Naive thymus-derived CD4-positive, alpha-beta T cell (primary cell): ENCODE data around the gene CCDC181. TPM values are rescaled to one million over a fixed set of nuclear protein-coding genes. Genes with fewer than 3 reads are reported as not detected.

Experiments used
- ATAC-seq: fragments of 150-1000 bp; cut with Tn5 transposase; 2 replicates; pipeline ENCODE4 v1.10.0; 2021; ENCODE audit warnings: mild to moderate bottlenecking, moderate library complexity
- CTCF ChIA-PET: fragments of 350-600 bp; sonication (Branson Sonifier 250); formaldehyde crosslinking; loops from one replicate; lab custom pipeline; 2021; ENCODE audit warnings: antibody characterized with exemption; lab: Charles Lee
- POLR2A ChIA-PET: fragments of 350-600 bp; sonication (Branson Sonifier 250); formaldehyde crosslinking; loops from one replicate; lab custom pipeline; 2021; ENCODE audit warnings: antibody characterized with exemption, inconsistent platforms; lab: Charles Lee
- DNase-seq, 9 donors: peaks; one replicate each; pipeline versions ENCODE4 v3.0.0 to v3.0.0-alpha.2; 2020 to 2022; ENCODE audit warnings: mixed read lengths in 1 of 9
- H3K27ac ChIP-seq: one replicate; pipeline ENCODE4 v1.7.0; 2013; ENCODE audit warnings: mild to moderate bottlenecking, low read depth, low read length, moderate library complexity
- H3K27me3 ChIP-seq, 2 donors: one replicate each; pipeline ENCODE4 v1.7.0; 2013; ENCODE audit warnings: low read length in 2 of 2, mild to moderate bottlenecking in 2 of 2, moderate library complexity in 2 of 2; ENCODE audit not compliant: control insufficient read depth in 2 of 2, insufficient read depth in 2 of 2
- H3K36me3 ChIP-seq, 3 experiments: 1 replicate in 2 of 3; 2 replicates in 1 of 3; pipeline ENCODE4 v1.7.0; 2013; ENCODE audit warnings: low read length in 3 of 3, mild to moderate bottlenecking in 3 of 3, moderate library complexity in 1 of 3; ENCODE audit not compliant: insufficient read depth in 3 of 3, control insufficient read depth in 2 of 3
- H3K4me1 ChIP-seq, 2 donors: one replicate each; pipeline ENCODE4 v1.7.0; 2013; ENCODE audit warnings: low read length in 2 of 2, mild to moderate bottlenecking in 2 of 2, moderate library complexity in 1 of 2; ENCODE audit not compliant: control insufficient read depth in 2 of 2, insufficient read depth in 2 of 2
- H3K4me3 ChIP-seq: 2 replicates; pipeline ENCODE4 v1.7.0; 2013; ENCODE audit warnings: mild to moderate bottlenecking, low read length
- H3K9me3 ChIP-seq, 3 experiments: 1 replicate in 2 of 3; 2 replicates in 1 of 3; pipeline ENCODE4 v1.7.0; 2013; ENCODE audit warnings: low read length in 3 of 3; ENCODE audit not compliant: control insufficient read depth in 2 of 3
- H3K27ac Mint-ChIP-seq, 9 donors: one replicate each; pipeline ENCODE4 v1.8.0; 2020 to 2022; ENCODE audit warnings: mixed read lengths in 9 of 9, mild to moderate bottlenecking in 8 of 9, moderate library complexity in 5 of 9, inconsistent platforms in 2 of 9
- H3K27me3 Mint-ChIP-seq, 5 donors: one replicate each; pipeline ENCODE4 v1.8.0; 2021 to 2022; ENCODE audit warnings: mixed read lengths in 5 of 5, mild to moderate bottlenecking in 1 of 5
- H3K36me3 Mint-ChIP-seq, 5 donors: one replicate each; pipeline ENCODE4 v1.8.0; 2020 to 2022; ENCODE audit warnings: mixed read lengths in 5 of 5, mild to moderate bottlenecking in 3 of 5, inconsistent platforms in 1 of 5
- H3K4me1 Mint-ChIP-seq, 7 donors: one replicate each; pipeline ENCODE4 v1.8.0; 2020 to 2022; ENCODE audit warnings: mixed read lengths in 7 of 7, mild to moderate bottlenecking in 3 of 7, inconsistent platforms in 1 of 7
- H3K4me3 Mint-ChIP-seq, 10 donors: one replicate each; pipeline ENCODE4 v1.8.0; 2020 to 2022; ENCODE audit warnings: mild to moderate bottlenecking in 10 of 10, mixed read lengths in 10 of 10, moderate library complexity in 6 of 10, inconsistent platforms in 2 of 10
- H3K9me3 Mint-ChIP-seq, 11 donors: one replicate each; pipeline ENCODE4 v1.8.0; 2020 to 2022; ENCODE audit warnings: mixed read lengths in 11 of 11, mild to moderate bottlenecking in 4 of 11, inconsistent platforms in 1 of 11, moderate library complexity in 1 of 11
- intact Hi-C, 2 donors: fragments of 100-400 bp; cut with micrococcal nuclease; formaldehyde crosslinking; loops; one replicate each; pipeline ENCODE4 v1.15.1; 2023
- polyA plus RNA-seq, 2 donors: library from polyadenylated mRNA; unstranded; fragments of 300-500 nt; fragmentation: Illumina TruSeq; gene quantifications; one replicate each; pipeline ENCODE4 v1.2.3, GENCODE V29; 2021
- total RNA-seq, 6 experiments: library from RNA in 5 of 6; stranded (reverse) in 5 of 6; gene quantifications; 1 replicate in 5 of 6; 2 replicates in 1 of 6; pipeline ENCODE4 v1.2.3 and lab custom pipeline; 2021 to 2026

CCDC181 gene
- total and polyA plus RNA-seq, 7 experiments from 2014 or later, result not detected

DNA sequence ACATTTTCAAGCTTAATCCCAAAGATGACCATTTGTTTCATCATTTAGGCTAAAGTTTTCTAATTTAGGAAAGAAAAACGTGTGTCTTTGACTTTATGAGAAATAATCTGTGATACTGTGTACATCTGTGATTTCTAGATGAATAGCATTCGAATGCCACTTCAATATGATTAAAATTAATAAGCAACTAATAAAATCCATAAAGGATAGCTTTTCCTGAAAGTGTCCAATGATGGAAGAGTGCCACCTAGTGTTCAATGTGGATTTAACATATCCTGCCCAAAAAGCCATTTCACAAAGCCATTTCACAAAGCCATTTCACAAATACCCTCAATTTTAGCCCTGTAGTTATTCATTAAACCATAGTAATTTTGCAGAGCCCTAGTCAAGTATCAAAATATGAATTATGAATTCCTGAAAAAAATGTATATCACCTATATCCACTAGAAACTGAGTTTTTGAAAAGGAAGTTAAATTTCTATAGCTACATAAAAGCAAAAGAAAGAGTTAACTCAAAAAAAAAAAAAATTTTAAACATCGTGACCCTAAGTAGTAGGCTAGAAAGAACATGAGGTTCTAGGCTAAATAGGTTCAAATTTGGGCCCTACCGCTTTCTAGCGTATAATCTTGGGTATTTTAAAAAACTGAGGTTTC lies 78.8 kb downstream of the CCDC181 start:
- no peaks in the 10 kb centered on the region for H3K9me3 ChIP-seq
- no peaks in the 10 kb centered on the region for H3K27me3 ChIP-seq
- ATAC-seq (peak; percentile 60), DNase-seq (peak in 7 of 9 donors; percentile 12 to 56 (median 39))
- H3K4me1 ChIP-seq, result no peaks in the 10 kb centered on the region
- CTCF ChIA-PET, result interaction anchor here (0.7 to 5.4 kb wide), 16 partner anchors 11 to 1008 kb away, joined by 3 to 78 read pairs (median 4); partner anchors contain the start of gene BLZF1
- H3K27ac ChIP-seq, result no peak overlapping the region
- H3K36me3 Mint-ChIP-seq, result peaks cover 0 to 15% (median 4%) of the 10 kb centered on the region in 5 donors
- no peak overlapping the region for H3K27ac Mint-ChIP-seq
- H3K36me3 ChIP-seq, result no peaks in the 10 kb centered on the region
- no peak overlapping the region for H3K4me3 ChIP-seq
- intact Hi-C loops, result loop anchor here (1.0 to 5.0 kb wide), 6 partner anchors 241 to 1113 kb away; partner anchors contain the start of gene ATP1B1 (in 1 of the 2)
- no peaks in the 10 kb centered on the region for H3K9me3 Mint-ChIP-seq
- no peak overlapping the region for H3K4me3 Mint-ChIP-seq
- POLR2A ChIA-PET, result interaction anchor here (0.7 kb wide), 1 partner anchor 1113 kb away, joined by 3 read pairs; no protein-coding TSS in a partner anchor
- H3K4me1 Mint-ChIP-seq, result peaks cover 0 to 18% (median 8%) of the 10 kb centered on the region in 7 donors
- H3K27me3 Mint-ChIP-seq, result peaks cover 0 to 3% (median 0%) of the 10 kb centered on the region in 5 donors

DNA sequence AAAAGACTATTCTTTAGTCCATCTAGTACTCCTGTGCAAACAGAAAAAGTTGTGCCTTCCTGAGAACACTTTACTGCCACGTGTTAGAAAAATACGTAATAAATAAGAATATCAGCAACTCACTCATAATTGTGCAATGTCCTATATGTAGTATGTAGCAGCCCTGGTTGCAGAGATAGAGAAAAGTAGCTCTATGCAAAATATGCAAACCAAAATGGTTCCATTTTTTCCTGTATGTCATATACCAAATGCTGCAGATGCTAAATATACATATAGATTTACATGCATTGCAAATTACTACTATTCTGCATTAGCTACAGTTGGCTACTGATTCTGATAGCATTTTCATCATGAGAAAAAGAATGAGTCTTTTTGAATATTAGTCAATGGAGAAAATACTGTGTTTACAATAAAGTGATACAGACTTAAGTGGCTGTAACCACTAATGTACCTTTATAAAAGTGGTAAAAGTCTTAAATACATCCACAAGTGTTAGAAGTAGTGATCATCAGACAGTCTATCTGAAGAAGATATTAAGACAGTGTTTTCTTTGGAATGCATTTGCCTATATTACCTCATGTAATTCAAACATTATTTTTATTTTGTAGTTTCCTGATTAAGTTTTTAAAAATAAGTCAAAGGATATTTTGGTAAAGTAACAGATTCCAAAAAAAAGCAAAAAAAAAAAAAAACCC lies 79.4 kb downstream of the CCDC181 start:
- H3K27me3 Mint-ChIP-seq, result peaks cover 0 to 3% (median 0%) of the 10 kb centered on the region in 5 donors
- ChIA-PET CTCF (interaction anchor here (0.6 to 5.4 kb wide), 16 partner anchors 11 to 1007 kb away, joined by 3 to 78 read pairs (median 4); partner anchors contain the start of gene BLZF1), POLR2A (interaction anchor here (0.7 kb wide), 1 partner anchor 1113 kb away, joined by 3 read pairs; no protein-coding TSS in a partner anchor)
- intact Hi-C loops, result loop anchor here (1.0 to 5.0 kb wide), 6 partner anchors 241 to 1113 kb away; partner anchors contain the start of gene ATP1B1 (in 1 of the 2)
- H3K27ac Mint-ChIP-seq, result no peak overlapping the region
- peaks cover 0 to 18% (median 8%) of the 10 kb centered on the region in 7 donors for H3K4me1 Mint-ChIP-seq
- H3K4me3 ChIP-seq, result no peak overlapping the region
- H3K9me3 ChIP-seq, result no peaks in the 10 kb centered on the region
- H3K36me3 ChIP-seq, result no peaks in the 10 kb centered on the region
- no peak for ATAC-seq
- DNase-seq, result no peak
- no peaks in the 10 kb centered on the region for H3K9me3 Mint-ChIP-seq
- no peak overlapping the region for H3K27ac ChIP-seq
- H3K27me3 ChIP-seq, result no peaks in the 10 kb centered on the region
- H3K4me3 Mint-ChIP-seq, result no peak overlapping the region
- H3K36me3 Mint-ChIP-seq, result peaks cover 0 to 9% (median 4%) of the 10 kb centered on the region in 5 donors
- no peaks in the 10 kb centered on the region for H3K4me1 ChIP-seq

DNA sequence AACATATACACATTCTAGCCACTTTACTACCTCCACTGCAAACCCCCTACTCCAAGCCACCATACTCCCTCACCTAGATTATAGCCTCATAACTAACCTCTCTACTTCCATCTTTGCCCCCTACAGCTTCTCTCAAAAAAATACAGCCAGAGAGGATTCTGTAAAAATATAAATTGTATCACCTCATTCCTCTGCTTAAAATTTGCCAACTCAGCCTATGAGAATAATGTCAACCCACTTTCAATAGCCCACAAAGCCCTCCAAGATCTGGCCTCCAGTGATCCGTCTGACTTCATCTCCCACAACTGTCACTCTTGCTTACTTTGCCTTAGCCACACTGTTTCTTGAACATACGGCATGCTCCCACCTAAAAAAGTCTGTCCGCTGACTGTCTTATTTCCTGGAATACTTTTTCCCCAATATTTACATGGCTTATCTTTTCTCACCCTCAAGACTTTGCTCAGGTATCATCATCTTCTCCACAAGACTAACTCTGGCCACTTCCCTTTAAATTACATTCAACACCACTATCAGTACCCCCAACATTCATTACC lies 81.2 kb downstream of the CCDC181 start:
- no peaks in the 10 kb centered on the region for H3K36me3 ChIP-seq
- POLR2A ChIA-PET, result no interaction called here
- peaks cover 0 to 3% (median 0%) of the 10 kb centered on the region in 5 donors for H3K27me3 Mint-ChIP-seq
- no peaks in the 10 kb centered on the region for H3K9me3 ChIP-seq
- CTCF ChIA-PET, result interaction anchor here (0.6 to 5.4 kb wide), 4 partner anchors 1000 to 1004 kb away, joined by 3 to 78 read pairs (median 5); no protein-coding TSS in a partner anchor
- H3K4me1 ChIP-seq, result no peaks in the 10 kb centered on the region
- no peak overlapping the region for H3K27ac ChIP-seq
- H3K4me3 Mint-ChIP-seq, result no peak overlapping the region
- H3K4me1 Mint-ChIP-seq, result peaks cover 0 to 4% (median 0%) of the 10 kb centered on the region in 7 donors
- no peaks in the 10 kb centered on the region for H3K27me3 ChIP-seq
- no peak for DNase-seq
- H3K36me3 Mint-ChIP-seq, result peaks cover 0 to 4% (median 0%) of the 10 kb centered on the region in 5 donors
- H3K27ac Mint-ChIP-seq, result no peak overlapping the region
- no peaks in the 10 kb centered on the region for H3K9me3 Mint-ChIP-seq
- intact Hi-C loops, result loop anchor here in 1 of 2 donors (5.0 kb wide), 1 partner anchor 239 kb away; the partner anchor contains the start of gene ATP1B1
- H3K4me3 ChIP-seq, result no peak overlapping the region
- no peak for ATAC-seq

DNA sequence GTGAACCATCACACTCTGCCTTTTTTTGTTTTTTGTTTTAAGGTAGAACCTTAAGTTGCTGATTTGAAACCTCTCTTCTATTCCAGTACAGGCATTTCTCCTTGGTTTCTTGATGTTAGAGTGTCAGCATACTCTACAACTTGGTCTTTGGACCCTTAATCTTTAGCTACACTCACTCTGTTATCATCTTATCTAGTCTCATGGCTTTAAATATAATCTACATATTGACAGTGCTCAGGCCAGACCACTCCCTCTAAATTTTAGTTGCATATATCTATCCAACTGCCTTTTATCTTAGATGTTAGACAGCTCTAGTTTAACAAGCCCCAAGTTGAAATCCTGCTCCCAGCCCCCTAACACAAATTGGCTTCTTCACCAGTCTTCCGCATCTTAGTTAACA lies 81.8 kb downstream of the CCDC181 start:
- DNase-seq (no peak), ATAC-seq (no peak)
- peaks cover 0 to 8% (median 5%) of the 10 kb centered on the region in 5 donors for H3K36me3 Mint-ChIP-seq
- no peak overlapping the region for H3K27ac ChIP-seq
- H3K9me3 Mint-ChIP-seq, result peaks cover 0 to 3% (median 0%) of the 10 kb centered on the region in 11 donors
- H3K36me3 ChIP-seq, result no peaks in the 10 kb centered on the region
- no peaks in the 10 kb centered on the region for H3K27me3 ChIP-seq
- H3K4me3 ChIP-seq, result no peak overlapping the region
- ChIA-PET POLR2A (no interaction called here), CTCF (interaction anchor here (0.6 to 1.6 kb wide), 2 partner anchors 1000 to 1003 kb away, joined by 4 to 6 read pairs; no protein-coding TSS in a partner anchor)
- peaks cover 0 to 3% (median 0%) of the 10 kb centered on the region in 5 donors for H3K27me3 Mint-ChIP-seq
- H3K27ac Mint-ChIP-seq, result no peak overlapping the region
- no peak overlapping the region for H3K4me3 Mint-ChIP-seq
- intact Hi-C loops, result loop anchor here in 1 of 2 donors (5.0 kb wide), 1 partner anchor 238 kb away; the partner anchor contains the start of gene ATP1B1
- H3K4me1 ChIP-seq, result no peaks in the 10 kb centered on the region
- H3K9me3 ChIP-seq, result no peaks in the 10 kb centered on the region
- peaks cover 0 to 7% (median 2%) of the 10 kb centered on the region in 7 donors for H3K4me1 Mint-ChIP-seq

Other genes with a start within 250 kb of the CCDC181 start
- 10 to 100 TPM in 4 of 5 experiments, 1 to 10 TPM in 1; 8.6 to 14.5 (median 12.7) TPM for gene NME7, start 59.7 kb downstream of the CCDC181 start, total RNA-seq
- gene NME7, start 59.7 kb downstream of the CCDC181 start, polyA plus RNA-seq, result 10 to 100 TPM; 15.6 to 18.6 TPM
- 10 to 100 TPM in 4 of 5 experiments, 1 to 10 TPM in 1; 9.9 to 26.8 (median 17.5) TPM for gene BLZF1, start 59.3 kb downstream of the CCDC181 start, total RNA-seq
- gene BLZF1, start 59.3 kb downstream of the CCDC181 start, polyA plus RNA-seq, result 10 to 100 TPM; 12.1 to 14.2 TPM
- 1 to 10 TPM; 3.7 to 5.9 (median 4.8) TPM for gene SLC19A2, start 58.5 kb upstream of the CCDC181 start, total RNA-seq
- under 1 TPM; 0.53 to 0.66 TPM for gene SLC19A2, start 58.5 kb upstream of the CCDC181 start, polyA plus RNA-seq
- 10 to 100 TPM in 2 of 5 experiments, 1 to 10 TPM in 3; 3.7 to 14.6 (median 5.7) TPM for gene F5, start 159.0 kb upstream of the CCDC181 start, total RNA-seq
- 1 to 10 TPM; 1.2 to 2.8 TPM for gene F5, start 159.0 kb upstream of the CCDC181 start, polyA plus RNA-seq
- 1 to 10 TPM in 4 of 5 experiments, under 1 TPM in 1; 0.27 to 3.2 (median 2.3) TPM for gene SELP, start 202.7 kb upstream of the CCDC181 start, total RNA-seq
- under 1 TPM; 0.39 to 0.50 TPM for gene SELP, start 202.7 kb upstream of the CCDC181 start, polyA plus RNA-seq